HPDE6-E6E7 (cell line): ENCODE data around the gene TCEANC.
"Not testable (repeated sequence)": the region's sequence is repeated elsewhere in the genome, so short reads cannot be mapped to it uniquely, and the experiment has no call there.

ENCODE experiments used
- DNase-seq: peaks from one replicate; pipeline ENCODE4 v3.0.0; 2011; ENCODE audit warnings: missing footprints; ENCODE audit errors: extremely low spot score

TCEANC gene

GRCh38 chrX:13652850-13653693 is at the start of gene TCEANC:
Gene TCEANC, plus strand, starts transcription at chrX:13653141. Its CDS starts 9,368 bp downstream, at chrX:13662509.
- DNase-seq = peak; percentile 81

GRCh38 chrX:13605611-13606010 is 47.3 kb upstream of the TCEANC start:
- DNase-seq = no peak

- DNase-seq = no peak
Measured at GRCh38 chrX:13607331-13607995, 45.5 kb upstream of the TCEANC start.

- DNase-seq = no peak
Measured at GRCh38 chrX:13607996-13608365, 45.0 kb upstream of the TCEANC start.

- DNase-seq = no peak
Measured at GRCh38 chrX:13614154-13614553, 38.8 kb upstream of the TCEANC start.

GRCh38 chrX:13620207-13620606 is 32.7 kb upstream of the TCEANC start:
- DNase-seq = no peak

- DNase-seq = no peak
Measured at GRCh38 chrX:13622401-13622964, 30.5 kb upstream of the TCEANC start.

GRCh38 chrX:13627306-13627705 is 25.6 kb upstream of the TCEANC start:
- no peak for DNase-seq

- DNase-seq = not testable (repeated sequence)
Measured at GRCh38 chrX:13637224-13637623, 15.7 kb upstream of the TCEANC start.

GRCh38 chrX:13638021-13638420 is 14.9 kb upstream of the TCEANC start:
- DNase-seq = no peak

GRCh38 chrX:13638826-13639225 is 14.1 kb upstream of the TCEANC start:
- no peak for DNase-seq

- DNase-seq = not testable (repeated sequence)
Measured at GRCh38 chrX:13641684-13642083, 11.3 kb upstream of the TCEANC start.

- DNase-seq = no peak
Measured at GRCh38 chrX:13645464-13646153, 7.3 kb upstream of the TCEANC start.

GRCh38 chrX:13646154-13646549 is 6.8 kb upstream of the TCEANC start:
- no peak for DNase-seq

GRCh38 chrX:13647709-13648212 is 5.2 kb upstream of the TCEANC start:
- no peak for DNase-seq

GRCh38 chrX:13648336-13648735 is 4.6 kb upstream of the TCEANC start:
- DNase-seq = not testable (repeated sequence)

GRCh38 chrX:13649838-13650237 is 3.1 kb upstream of the TCEANC start:
- DNase-seq = no peak

GRCh38 chrX:13650318-13650717 is 2.6 kb upstream of the TCEANC start:
- DNase-seq = no peak

- DNase-seq = no peak
Measured at GRCh38 chrX:13651150-13651549, 1.8 kb upstream of the TCEANC start.

GRCh38 chrX:13652287-13652793 is 601 bp upstream of the TCEANC start:
- DNase-seq = no peak

- DNase-seq = no peak
Measured at GRCh38 chrX:13654116-13654515, 1.2 kb downstream of the TCEANC start.

- no peak for DNase-seq
Measured at GRCh38 chrX:13655674-13656073, 2.7 kb downstream of the TCEANC start.
